SK-MEL-5 (cell line): ENCODE measurements around the gene CCDC71L. TPM values are rescaled to one million over a fixed set of nuclear protein-coding genes. Genes with fewer than 3 reads are reported as not detected.

ENCODE experiments used
- DNase-seq: peaks from one replicate; pipeline ENCODE4 v3.0.0-alpha.2; 2016; ENCODE audit warnings: low read depth, low spot score
- in situ Hi-C: cut with HindIII; loops from 2 replicates; pipeline ENCODE4 v1.10.0; 2016; ENCODE audit warnings: low sequenced_read_pairs, high pct_unique_total_duplicates, low pct_unique_long_range_greater_than_20kb
- total RNA-seq: library from RNA; depleted of rRNA; stranded (reverse); fragments of >200 nt; shearing (Covaris generic); gene quantifications from 2 replicates; pipeline ENCODE4 v1.2.3, GENCODE V29; 2014

Gene CCDC71L
- total RNA-seq, 1 experiment from 2014 or later, result 89.1 TPM

GRCh38 chr7:106664343-106664742 lies 3.4 kb upstream of the CCDC71L start:
- in situ Hi-C loops, result no loop called here
- DNase-seq, result no peak

- in situ Hi-C loops, result loop anchor here (5.0 to 10.0 kb wide), 2 partner anchors 38 to 75 kb away; no protein-coding TSS in a partner anchor
These were observed 746 bp downstream of the CCDC71L start for GRCh38 chr7:106659963-106660861.

GRCh38 chr7:106659166-106659962 lies 1.6 kb downstream of the CCDC71L start:
- in situ Hi-C loops, result loop anchor here (5.0 to 10.0 kb wide), 2 partner anchors 37 to 75 kb away; no protein-coding TSS in a partner anchor
- DNase-seq, result no peak

More at GRCh38 chr7:106659963-106660861, 746 bp downstream of the CCDC71L start:
- peak; percentile 94 for DNase-seq

GRCh38 chr7:106658316-106659165 lies 2.4 kb downstream of the CCDC71L start:
- in situ Hi-C loops, result loop anchor here (5.0 to 10.0 kb wide), 2 partner anchors 36 to 76 kb away; no protein-coding TSS in a partner anchor
- peak; percentile 31 for DNase-seq

GRCh38 chr7:106657085-106657991 lies 3.6 kb downstream of the CCDC71L start:
- no peak for DNase-seq
- in situ Hi-C loops, result loop anchor here (5.0 to 10.0 kb wide), 2 partner anchors 35 to 77 kb away; no protein-coding TSS in a partner anchor

GRCh38 chr7:106655703-106656498 lies 5.1 kb downstream of the CCDC71L start:
- DNase-seq, result peak; percentile 22

GRCh38 chr7:106653488-106653887 lies 7.5 kb downstream of the CCDC71L start:
- in situ Hi-C loops, result loop anchor here (10.0 kb wide), 1 partner anchor 81 kb away; no protein-coding TSS in a partner anchor
- DNase-seq, result no peak

More at GRCh38 chr7:106655703-106656498, 5.1 kb downstream of the CCDC71L start:
- in situ Hi-C loops, result loop anchor here (5.0 to 10.0 kb wide), 2 partner anchors 34 to 79 kb away; no protein-coding TSS in a partner anchor

GRCh38 chr7:106652909-106653308 lies 8.0 kb downstream of the CCDC71L start:
- in situ Hi-C loops, result loop anchor here (10.0 kb wide), 1 partner anchor 82 kb away; no protein-coding TSS in a partner anchor

GRCh38 chr7:106652092-106652491 lies 8.9 kb downstream of the CCDC71L start:
- no peak for DNase-seq
- in situ Hi-C loops, result loop anchor here (10.0 kb wide), 1 partner anchor 83 kb away; no protein-coding TSS in a partner anchor

More at GRCh38 chr7:106652909-106653308, 8.0 kb downstream of the CCDC71L start:
- DNase-seq, result no peak

- in situ Hi-C loops, result no loop called here
- DNase-seq, result no peak
These were observed 14.7 kb downstream of the CCDC71L start for GRCh38 chr7:106646256-106646655.

GRCh38 chr7:106644999-106645398 lies 16.0 kb downstream of the CCDC71L start:
- in situ Hi-C loops, result no loop called here
- no peak for DNase-seq

- no peak for DNase-seq
- in situ Hi-C loops, result no loop called here
These were observed 17.6 kb downstream of the CCDC71L start for GRCh38 chr7:106643216-106644000.

- DNase-seq, result no peak
- in situ Hi-C loops, result no loop called here
These were observed 19.5 kb downstream of the CCDC71L start for GRCh38 chr7:106641416-106641815.

- no peak for DNase-seq
- in situ Hi-C loops, result no loop called here
These were observed 20.4 kb downstream of the CCDC71L start for GRCh38 chr7:106640368-106641141.
